ENCODE measurements around the gene XDH.

XDH gene

DNA sequence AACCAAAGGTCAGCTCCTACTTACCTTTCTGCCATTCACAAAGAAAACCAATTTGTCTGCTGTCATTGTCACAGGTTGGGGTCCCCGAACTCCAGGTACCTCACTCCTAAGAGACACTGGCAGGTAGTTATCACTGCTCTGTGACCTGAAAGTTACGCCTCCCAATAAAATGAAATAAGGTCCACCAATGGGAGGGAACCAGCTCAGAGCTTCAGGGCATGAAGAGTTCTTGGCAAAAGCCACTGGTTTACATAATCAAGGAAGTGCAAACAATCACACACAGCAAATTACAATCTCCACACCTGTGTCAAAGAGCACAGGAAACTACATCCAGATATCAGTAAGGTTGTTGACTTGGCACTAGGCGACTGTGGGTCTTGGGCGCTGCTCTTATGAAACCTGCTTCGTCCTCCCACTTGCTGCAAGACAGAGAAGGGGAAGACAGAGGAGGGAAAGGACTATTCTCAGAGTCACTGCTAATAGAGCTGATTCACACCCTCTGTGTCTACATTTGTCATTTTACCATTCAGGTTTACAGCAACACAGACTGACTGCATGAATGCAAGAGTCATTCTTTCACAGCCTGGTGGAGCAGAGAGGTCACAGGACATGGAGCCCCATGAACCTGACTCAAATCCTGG, at the start of gene XDH:
Gene XDH (minus strand): TSS at position 142 of the 641 bp plus-strand sequence. CDS start 76 bp downstream, at position 66.
- DNase-seq (ENCODE audit: low read depth, low spot score) = no peak

DNA sequence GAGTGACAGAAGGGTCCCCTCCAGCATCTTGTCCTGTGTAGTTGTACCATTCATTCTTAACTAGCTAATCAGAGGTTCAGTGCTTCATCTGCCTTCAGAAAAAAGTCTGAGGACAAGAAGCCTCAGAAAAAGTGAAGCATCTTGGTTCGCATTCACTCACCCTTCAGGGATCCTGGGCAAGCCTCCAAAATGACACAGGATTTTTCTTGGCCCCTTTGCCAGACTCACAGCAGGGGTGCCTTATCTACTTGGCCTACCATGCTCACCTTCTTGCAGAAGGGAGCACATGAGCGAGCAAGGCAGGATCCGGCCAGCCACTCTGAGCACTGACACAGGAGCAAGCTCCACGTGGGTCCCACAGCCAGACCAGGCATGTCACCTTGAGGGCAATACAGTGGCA, 43.1 kb upstream of the XDH start:
- DNase-seq (ENCODE audit: low read depth, low spot score) = no peak

DNA sequence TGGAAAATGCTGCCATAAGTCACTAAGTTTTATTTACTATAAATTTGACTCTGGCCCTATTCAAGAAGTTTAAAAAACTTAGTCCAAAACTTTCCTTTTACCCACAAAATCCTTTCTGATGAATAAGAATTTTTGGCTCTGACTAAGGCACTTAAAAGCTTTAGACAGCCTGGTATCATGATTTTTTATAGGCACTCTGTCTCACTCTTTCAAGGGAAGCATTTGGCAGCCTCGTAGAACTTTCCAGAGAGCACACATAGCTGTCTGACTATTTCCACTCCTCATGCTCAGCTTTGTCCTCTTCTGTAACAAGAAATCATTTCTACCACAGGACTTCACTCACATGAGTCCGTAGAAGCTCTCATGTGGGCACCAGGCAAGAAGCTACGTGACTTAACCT, 32.3 kb upstream of the XDH start:
- peak; percentile 6 for DNase-seq (ENCODE audit: low read depth, low spot score)

DNA sequence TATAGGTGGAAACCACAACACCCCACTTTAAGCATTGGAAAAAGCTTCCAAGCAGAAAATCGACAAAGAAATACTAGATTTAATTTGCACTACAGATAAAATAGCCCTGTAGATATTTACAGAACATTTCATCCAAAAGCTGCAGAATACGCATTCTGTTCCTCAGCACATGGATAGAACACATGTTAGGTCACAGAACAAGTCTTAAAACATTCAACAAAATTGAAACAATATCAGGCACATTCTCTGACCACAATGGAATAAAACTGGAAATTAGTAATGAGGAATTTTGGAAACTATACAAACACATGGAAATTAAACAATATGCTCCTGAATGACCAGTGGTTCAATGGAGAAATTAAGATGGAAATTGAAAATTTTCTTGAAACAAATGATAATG, 27.8 kb upstream of the XDH start:
- DNase-seq (ENCODE audit: low read depth, low spot score) = no peak

DNA sequence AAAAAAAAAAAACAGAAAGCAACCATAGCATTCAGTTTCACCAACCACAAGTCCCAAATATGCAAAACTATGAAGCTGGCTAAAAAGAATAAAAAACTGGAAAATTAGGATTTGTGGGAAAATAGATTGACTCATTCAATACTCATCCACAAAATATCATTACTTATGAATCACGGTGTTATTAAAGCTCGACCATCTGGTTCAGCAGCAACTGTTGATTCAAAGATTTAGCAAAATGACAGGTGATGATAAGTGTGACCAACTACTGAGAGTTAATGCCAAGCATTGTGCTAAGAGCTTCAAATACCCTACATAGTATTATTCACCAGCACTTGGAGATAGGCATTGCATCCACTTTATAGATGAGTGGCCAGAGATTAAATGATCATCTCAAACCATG, 26.2 kb upstream of the XDH start:
- DNase-seq (ENCODE audit: low read depth, low spot score) = no peak

DNA sequence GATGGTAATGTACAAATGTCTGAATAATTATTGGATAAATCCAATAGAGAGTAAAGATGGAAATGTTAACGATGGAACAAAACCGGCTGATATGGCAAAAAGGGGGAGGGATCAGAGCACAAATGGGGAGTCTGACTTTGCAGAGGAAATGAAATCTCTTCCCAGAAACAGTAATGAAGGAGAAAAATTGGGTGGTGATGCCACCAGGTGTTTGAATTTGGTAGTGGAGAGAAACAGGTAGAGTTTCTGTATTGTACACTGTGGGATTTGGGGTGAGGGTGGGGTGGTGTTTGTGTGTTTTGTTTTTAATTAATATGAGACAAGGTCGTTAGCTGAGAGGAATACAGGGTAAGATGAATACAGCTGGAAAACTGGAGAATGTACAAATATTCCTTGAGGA, 20.4 kb upstream of the XDH start:
- DNase-seq (ENCODE audit: low read depth, low spot score) = no peak

DNA sequence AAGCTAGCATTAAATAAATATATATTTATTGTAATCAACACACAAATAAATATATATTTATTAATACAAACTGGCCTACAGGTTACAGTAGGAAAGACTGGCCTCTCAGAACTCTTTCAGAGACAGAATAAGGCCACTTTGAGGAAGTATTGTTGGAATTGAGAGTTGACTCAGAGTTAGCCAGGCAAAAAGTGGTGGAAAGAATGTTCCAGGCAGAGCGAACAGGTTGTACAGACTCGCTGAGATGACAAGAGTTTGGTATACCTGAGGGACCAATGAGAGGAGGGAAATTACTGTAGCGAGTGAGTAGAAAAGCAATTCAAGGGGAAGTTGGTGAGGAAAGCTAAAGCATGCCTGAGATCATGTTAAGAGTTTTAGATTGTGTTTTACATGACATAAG, 19.0 kb upstream of the XDH start:
- DNase-seq (ENCODE audit: low read depth, low spot score) = no peak

DNA sequence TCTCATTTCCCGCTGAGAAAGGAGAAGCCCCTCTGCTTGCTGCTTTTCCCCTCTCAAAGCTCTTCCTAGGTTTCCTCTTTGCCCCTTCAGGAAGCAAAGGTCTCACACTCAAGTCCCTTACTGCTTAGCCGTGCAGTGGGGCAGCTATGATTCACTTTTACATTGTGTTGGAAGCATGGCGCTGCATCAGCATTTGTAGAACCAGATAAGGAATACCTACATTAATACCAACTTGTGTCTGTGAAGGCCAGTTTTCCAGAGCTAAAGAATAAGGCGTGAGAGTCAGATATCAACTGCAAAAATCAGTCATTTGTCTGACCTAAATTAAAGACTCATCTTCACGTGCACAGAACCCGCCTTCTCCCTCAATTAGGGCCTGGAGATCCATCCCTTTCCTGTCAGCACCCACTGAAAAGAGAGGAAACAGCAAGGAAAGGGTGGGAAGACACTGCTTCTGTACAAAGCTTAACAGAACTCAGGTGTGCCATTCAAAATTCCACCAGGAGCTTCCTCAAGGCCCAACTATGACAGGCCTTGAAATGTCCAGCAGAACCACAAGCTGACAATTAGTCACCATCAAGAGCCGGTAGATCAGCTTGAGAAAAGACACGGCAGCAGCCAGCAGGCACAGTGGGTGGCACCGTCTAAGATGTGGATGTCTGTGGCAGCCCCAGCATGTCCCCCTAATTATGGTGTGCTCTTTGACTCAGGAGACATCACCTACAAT, 16.1 kb upstream of the XDH start:
- DNase-seq (ENCODE audit: low read depth, low spot score) = no peak

DNA sequence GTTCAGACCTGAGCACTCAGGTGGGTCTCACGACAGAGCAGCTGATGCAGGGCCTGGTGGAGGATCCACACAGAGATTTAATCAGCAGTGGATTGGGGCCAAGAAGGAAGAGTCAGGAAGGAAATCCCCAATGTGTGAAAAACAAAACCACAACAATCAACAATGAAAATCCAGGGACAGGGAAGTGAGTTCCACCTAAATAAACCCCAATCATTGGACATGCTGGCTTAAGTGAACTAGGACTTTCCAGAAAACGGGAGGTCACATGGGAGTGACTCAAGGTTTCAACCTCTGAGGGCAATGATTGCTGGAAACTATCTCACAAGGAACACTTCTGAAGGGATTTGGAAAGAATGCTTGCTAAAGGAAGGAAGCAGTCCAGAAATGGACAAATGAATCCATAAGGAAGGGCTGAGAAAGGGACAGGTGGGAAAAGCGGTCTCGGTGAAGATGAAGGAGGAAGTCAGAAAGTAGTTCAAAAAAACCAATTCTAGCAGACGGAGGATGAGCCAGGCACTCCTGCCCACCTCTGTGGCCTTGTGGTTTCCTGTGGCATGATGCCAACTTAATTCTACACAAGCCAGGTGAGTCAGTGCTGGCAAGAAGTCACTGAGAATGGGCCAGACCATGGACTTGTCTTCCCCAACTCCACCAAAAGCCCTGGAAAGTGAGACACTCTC, 15.4 kb upstream of the XDH start:
- no peak for DNase-seq (ENCODE audit: low read depth, low spot score)

DNA sequence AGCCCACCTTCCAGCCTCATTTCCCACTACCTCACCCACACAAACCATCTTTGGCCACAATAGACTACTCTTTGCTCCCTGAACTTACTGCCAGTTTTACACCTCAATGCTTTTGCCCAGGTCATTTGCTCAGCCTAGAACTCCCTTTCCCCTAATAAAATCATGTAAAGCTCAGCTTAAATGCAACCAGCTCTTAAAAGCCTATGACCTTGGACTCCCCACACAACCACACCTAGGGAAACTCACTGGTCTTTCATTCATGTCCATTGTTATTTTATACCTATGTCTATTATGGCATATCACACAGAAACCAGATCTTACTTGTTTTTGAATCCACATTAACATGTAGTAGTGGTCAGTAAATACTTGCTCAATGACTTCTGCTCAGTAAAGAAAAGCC, 14.5 kb upstream of the XDH start:
- DNase-seq (ENCODE audit: low read depth, low spot score) = no peak

DNA sequence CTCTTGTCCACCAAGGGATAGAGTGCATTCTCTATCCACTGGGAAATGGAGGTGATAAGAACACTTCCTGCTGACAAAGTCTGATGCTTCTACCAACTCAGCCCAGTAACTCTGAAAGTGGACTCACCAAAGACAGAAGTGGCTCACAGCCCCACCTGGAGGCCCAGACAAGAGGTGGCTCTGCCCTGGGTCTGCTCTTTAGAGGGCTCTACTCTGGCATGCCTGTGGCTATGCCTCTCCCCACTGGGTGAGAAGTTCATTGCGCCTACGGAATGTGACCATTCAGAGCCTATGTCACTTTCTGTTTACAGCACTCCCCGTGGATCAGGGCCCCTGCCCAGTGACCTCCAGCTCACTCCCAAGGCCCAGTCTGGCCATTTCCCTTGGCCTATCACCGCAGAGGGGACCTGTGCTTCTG, 13.5 kb upstream of the XDH start:
- DNase-seq (ENCODE audit: low read depth, low spot score) = no peak

DNA sequence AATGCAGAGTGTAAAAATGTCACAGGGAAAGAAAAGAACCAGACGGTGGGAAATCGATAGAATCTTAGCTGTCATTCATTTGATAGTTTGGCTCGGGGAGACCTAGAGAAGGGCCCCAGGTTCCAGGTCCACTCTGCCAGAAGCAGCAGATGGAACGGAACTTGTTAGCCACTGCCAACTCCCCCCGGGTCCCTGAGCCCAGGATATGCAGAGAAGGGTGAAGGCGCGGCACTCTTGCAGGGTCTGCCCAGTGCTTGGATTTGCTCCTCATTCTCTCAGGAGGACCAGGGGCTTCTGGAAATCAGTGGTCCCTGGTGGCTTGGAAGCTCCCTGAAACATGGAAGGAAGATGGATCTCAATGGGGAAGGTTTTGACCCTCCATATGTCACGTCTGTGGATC, 11.6 kb upstream of the XDH start:
- no peak for DNase-seq (ENCODE audit: low read depth, low spot score)

DNA sequence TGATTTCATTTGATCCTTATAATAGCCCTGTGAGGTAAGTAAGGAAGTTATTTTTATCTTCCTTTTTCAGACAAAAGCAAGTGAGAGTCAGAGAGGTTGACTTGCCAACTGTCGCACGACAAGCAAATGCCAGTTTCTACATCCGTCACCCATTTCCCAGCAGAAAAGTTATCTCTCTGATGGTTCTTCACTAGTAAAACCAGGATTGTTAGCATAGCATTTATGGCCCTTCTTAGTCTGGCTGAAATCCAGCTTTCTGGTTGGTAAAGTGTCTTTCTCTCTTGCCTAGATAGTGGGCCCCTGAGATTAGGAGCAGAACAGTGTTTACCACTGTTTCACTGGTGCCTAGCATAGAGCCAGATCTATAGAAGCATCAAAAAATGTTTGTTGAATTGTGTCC, 7.1 kb upstream of the XDH start:
- no peak for DNase-seq (ENCODE audit: low read depth, low spot score)

DNA sequence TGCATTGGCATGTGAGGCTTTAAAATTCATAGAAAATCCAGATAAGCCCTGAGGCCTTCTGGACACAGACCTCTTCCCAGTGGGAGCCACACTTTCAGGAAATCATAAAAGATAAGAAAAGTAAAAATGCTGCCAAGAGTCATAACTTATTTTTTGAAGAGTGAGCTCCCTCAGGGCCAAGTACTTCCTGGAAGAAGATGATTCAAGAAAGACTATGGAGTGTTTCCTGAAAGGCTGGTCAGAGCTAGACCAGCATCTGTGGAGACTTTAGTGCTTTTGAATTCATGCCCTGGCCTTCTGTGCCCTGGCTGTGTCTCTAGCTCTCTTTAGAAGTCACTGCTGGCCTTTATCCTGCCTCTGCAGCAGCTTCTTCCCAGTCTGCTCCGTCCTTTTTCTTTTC, 6.4 kb upstream of the XDH start:
- no peak for DNase-seq (ENCODE audit: low read depth, low spot score)

DNA sequence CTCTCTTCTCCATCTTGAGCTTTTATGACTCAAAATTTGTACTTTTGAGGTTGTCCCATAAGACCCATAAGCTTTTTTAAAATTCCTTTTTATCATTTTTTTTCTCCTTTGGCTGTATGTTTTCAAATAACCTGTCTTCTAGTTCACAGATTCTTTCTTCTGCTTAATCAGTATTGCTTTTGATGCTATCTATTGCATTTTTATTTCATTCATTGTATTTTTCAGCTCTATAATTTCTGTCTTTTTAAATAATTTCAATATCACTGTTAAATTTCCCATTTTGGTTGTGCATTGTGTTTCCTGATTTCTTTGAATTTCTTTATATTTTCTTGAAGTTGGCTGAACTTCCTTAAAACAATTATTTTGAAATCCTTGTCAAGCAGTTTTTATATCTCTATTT, 4.8 kb upstream of the XDH start:
- DNase-seq (ENCODE audit: low read depth, low spot score) = no peak

DNA sequence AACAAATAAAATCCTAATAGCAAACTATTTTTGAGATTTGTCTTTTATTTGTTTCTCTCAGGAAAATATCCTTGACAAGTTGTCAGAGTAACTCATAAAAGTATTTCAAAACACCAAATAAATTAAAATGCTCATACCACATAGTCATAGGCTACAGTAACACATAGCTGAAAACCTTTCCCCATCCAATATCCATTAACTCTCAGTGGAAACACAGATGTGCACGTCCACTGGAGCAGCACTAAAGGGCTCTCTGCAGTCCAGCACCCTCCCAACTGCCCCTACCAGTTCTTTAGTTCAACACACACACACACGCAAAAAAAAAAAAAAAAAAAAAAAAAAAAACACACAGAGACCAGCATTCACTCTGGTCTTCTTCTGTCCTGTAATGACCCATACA, 879 bp upstream of the XDH start:
- DNase-seq (ENCODE audit: low read depth, low spot score) = no peak

DNA sequence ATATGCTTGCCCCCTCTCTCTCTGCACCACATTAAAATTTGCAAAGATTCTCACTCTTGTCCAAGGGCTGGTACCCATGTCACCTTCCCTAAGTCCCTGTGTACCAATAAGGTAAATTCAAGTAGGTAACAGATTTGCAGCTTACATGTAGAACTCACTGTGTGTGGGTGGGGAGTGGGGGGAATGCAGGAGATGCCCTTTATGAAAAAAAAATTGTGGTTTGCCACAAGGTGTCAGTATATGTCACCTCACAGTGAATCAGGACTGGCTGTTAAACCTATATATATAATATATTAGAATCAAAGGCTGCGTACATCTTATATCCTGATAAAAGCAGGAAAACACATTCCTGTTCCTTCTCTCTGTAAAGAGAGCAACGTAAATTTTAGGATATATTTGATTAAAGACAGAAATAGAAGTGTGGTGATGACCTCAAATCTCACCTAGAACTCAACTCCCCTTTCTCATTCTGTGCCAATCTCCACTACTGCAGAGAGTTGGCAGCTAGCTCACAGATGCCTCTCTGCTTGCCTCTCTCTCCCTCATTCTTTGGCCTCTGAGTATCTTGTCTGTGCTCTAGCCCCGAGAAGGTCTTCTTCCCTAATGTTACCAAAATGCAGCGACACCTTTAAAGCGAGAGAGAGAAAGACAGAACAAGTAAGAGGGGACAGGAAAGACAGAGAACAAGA, 536 bp downstream of the XDH start:
- no peak for DNase-seq (ENCODE audit: low read depth, low spot score)

DNA sequence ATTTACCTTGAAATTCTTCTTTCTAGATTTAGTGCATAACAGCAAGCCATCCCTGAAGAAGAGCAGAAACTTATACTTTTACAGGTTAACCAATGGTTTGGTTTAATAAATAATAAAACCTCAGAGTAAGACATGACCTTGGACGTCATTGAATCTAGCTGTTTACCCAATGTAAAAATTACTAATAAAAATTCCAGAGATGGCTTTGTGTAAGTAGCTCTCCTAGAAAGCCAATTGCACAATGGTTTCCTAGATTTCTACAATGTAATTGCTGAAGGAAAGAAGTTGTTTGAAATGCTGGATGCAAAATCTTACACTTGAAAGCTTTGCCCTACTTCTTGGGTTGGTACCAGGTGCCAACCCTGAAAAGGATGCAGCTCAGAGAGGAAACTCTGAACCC, 1.5 kb downstream of the XDH start:
- no peak for DNase-seq (ENCODE audit: low read depth, low spot score)

DNA sequence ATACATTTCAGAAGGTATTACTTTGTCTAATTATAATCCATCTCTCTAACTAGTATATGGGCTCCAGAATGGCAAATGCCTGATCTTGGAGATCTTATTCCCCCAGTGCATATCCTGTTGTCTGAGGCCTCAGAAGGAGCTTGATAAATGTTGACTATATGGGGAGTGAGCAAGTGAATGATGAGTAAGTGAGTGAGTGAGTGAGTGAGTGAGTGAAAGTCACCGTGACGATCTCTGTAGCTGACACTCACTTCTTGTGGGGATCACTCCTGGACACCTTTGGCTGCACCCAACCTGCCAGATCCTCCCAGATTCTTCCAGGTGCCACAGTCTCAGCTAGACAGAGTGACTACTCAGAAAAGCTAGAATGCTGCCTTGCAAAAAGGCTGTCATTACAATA, 2.8 kb downstream of the XDH start:
- no peak for DNase-seq (ENCODE audit: low read depth, low spot score)

DNA sequence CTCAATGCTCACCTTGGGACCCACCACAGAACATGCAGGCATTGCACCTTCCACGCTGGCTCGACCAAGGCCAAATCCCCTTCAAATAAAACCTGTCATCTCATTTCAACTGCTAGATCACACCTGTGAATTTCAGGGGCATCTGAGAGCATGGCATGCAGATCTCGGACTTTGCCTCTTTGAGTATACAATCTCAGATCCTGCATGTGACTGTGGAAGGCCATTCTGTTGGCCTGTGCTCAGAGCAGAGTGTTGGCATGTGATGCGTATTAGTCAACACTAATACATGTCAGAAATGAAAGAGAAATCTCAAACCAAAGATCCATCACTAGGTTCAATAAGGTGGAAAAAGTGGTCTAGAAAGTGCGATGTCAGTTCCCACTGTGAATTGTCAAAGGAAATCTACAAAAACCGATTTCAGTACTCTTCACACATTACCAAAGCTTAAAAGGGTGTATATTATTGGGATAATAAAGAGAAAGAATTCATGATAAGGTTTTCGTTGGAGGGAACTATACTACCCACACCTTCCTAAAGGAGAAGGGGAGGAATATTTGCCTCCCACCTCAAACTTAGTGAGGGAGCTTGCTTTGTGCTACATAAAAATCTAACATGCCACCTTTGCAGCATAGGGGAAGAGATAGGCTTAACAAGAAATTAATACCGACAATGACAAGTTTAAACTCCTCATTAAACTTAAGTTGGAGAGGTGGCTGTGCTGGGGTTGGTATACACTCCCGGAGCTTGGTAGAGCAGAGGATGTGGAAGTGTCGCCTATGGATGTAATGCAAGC, 7.8 kb downstream of the XDH start:
- no peak for DNase-seq (ENCODE audit: low read depth, low spot score)

DNA sequence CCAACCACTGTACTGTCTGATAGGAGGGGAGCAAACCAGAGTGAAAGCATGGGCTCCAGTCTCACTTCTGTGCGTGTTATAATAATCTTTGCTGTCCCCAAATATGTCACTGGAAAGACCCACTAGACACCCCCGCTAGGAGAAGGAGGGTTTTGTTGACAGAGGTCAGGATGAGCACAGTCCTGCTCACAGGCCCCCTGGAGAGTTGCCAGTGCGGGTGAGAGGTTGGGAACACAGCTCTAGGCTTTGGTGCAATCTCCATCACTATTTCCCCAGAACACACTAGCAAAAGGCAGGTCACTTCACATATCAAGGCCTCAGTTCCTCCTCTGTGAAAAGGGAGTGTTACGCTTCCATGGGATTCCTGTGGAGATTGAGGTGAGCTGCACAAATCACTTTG, 9.7 kb downstream of the XDH start:
- DNase-seq (ENCODE audit: low read depth, low spot score) = no peak

DNA sequence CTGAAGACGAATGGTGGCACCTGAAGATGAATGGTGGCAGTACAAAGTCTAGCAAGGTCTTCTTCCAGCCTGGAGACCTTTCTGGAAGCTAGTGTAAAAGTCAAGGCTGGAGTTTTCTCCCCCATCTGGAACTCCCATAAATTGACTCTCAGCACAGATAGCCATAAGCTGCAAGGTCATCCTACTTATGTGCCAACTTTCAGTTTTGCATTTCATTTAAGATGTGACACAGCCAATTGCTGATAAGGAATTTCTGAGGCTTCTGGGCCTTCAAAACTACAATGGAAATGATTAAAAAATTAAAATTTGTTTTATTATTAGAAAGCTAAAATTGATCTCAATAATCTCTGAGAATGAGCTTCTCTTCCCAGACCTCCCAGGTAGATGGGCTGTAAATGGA, 10.2 kb downstream of the XDH start:
- DNase-seq (ENCODE audit: low read depth, low spot score) = no peak

Measured in astrocyte of the hippocampus (primary cell).